A673 (cell line): ENCODE data around the gene MYLK3. TPM values are rescaled to one million over a fixed set of nuclear protein-coding genes. Genes with fewer than 3 reads are reported as not detected.

ENCODE experiments used
- BruUV-seq: library from RNA; stranded (reverse); fragments of 400-500 nt; replicated peaks from 2 replicates; lab custom pipeline; 2021; lab: Mats Ljungman, UMichigan
- CTCF ChIA-PET: fragments of 300-600 bp; sonication (Branson Sonifier 250); formaldehyde crosslinking; loops from one replicate; lab custom pipeline; 2022; ENCODE audit warnings: antibody characterized with exemption; lab: Charles Lee
- POLR2A ChIA-PET: fragments of 300-600 bp; sonication (Branson Sonifier 250); formaldehyde crosslinking; loops from one replicate; lab custom pipeline; 2022; ENCODE audit warnings: antibody characterized with exemption; ENCODE audit not compliant: low non-redundant PET; lab: Charles Lee
- DNase-seq: peaks from one replicate; pipeline ENCODE4 v3.0.0-alpha.2; 2015; ENCODE audit warnings: low spot score
- H3K27ac ChIP-seq: fragments of 200-600 bp; sonication (generic); 2 replicates; pipeline ENCODE4 v1.5.1; 2016; ENCODE audit warnings: mixed run types, low read depth, mild to moderate bottlenecking, mixed read lengths, antibody characterized with exemption, low read length; ENCODE audit not compliant: poor library complexity, severe bottlenecking
- H3K27me3 ChIP-seq: fragments of 200-600 bp; sonication (generic); replicated peaks from 2 replicates; pipeline ENCODE4 v1.6.1; 2017; ENCODE audit warnings: mixed run types, low read depth, mild to moderate bottlenecking, mixed read lengths, antibody characterized with exemption, low read length; ENCODE audit not compliant: insufficient read depth, poor library complexity
- H3K36me3 ChIP-seq: fragments of 200-600 bp; sonication (generic); 2 replicates; pipeline ENCODE4 v1.6.1; 2016; ENCODE audit warnings: mixed run types, mild to moderate bottlenecking, mixed read lengths, antibody characterized with exemption, low read length; ENCODE audit not compliant: insufficient read depth, poor library complexity, severe bottlenecking
- H3K4me1 ChIP-seq: fragments of 200-600 bp; sonication (generic); 2 replicates; pipeline ENCODE4 v1.6.1; 2017; ENCODE audit warnings: mixed run types, mild to moderate bottlenecking, mixed read lengths, antibody characterized with exemption, low read length; ENCODE audit not compliant: insufficient read depth, poor library complexity, severe bottlenecking
- H3K4me3 ChIP-seq: fragments of 200-600 bp; sonication (generic); 2 replicates; pipeline ENCODE4 v1.5.1; 2016; ENCODE audit warnings: low read depth, mixed run types, mild to moderate bottlenecking, mixed read lengths, low read length; ENCODE audit not compliant: poor library complexity, severe bottlenecking
- H3K9me3 ChIP-seq: fragments of 200-600 bp; sonication (generic); 2 replicates; pipeline ENCODE4 v1.6.1; 2016; ENCODE audit warnings: mixed run types, low read depth, mild to moderate bottlenecking, mixed read lengths, antibody characterized with exemption, low read length; ENCODE audit not compliant: poor library complexity, severe bottlenecking
- CTCF ChIP-seq: fragments of 300-800, 200-600 bp; sonication (generic); conservative IDR thresholded peaks from 2 replicates; pipeline ENCODE4 v1.5.1; 2017; ENCODE audit warnings: low read depth, mild to moderate bottlenecking, antibody characterized with exemption, low read length, moderate library complexity, mixed read lengths
- EZH2 ChIP-seq: fragments of 200-600 bp; sonication (generic); IDR thresholded peaks from 2 replicates; pipeline ENCODE4 v1.6.1; 2017; ENCODE audit warnings: borderline replicate concordance, low read depth, mild to moderate bottlenecking, mixed read lengths, antibody characterized with exemption, low read length; ENCODE audit not compliant: poor library complexity, severe bottlenecking
- intact Hi-C: fragments of 100-400 bp; cut with micrococcal nuclease; formaldehyde crosslinking; loops from one replicate; pipeline ENCODE4 v1.10.0; 2022; ENCODE audit not compliant: unreplicated experiment
- total RNA-seq: library from RNA; stranded (reverse); gene quantifications from 2 replicates; pipeline ENCODE4 v1.2.3, GENCODE V29; 2021

Gene MYLK3
- total RNA-seq, 1 experiment from 2014 or later = 0.77 TPM

DNA sequence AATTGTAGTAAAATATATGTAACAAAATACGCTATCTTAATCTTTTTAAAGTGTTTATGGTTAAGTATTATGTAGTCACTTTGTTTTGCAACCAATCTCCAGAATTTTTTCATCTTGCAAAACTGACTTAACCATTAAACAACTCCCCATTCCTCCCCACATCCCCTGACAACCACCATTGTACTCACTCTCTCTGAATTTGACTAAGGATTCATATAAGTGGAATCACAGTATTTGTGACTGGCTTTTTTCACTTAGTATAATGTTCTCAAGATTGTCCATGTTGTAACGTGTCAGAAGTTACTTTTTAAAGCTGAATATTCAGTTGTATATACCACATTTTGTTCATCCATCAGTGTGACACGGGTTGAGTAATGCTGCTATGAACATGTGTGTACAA is 48.1 kb downstream of the MYLK3 start:
- Histone ChIP-seq H3K27ac (no peak overlapping the region), H3K36me3 (peaks cover 37% of the 10 kb centered on the region), H3K4me3 (no peak overlapping the region), H3K27me3 (no peaks in the 10 kb centered on the region), H3K4me1 (no peaks in the 10 kb centered on the region), H3K9me3 (no peaks in the 10 kb centered on the region)
- DNase-seq = no peak
- ChIA-PET CTCF (no interaction called here), POLR2A (no interaction called here)
- intact Hi-C loops = no loop called here
- TF ChIP-seq CTCF = no peak
- TF ChIP-seq EZH2 = no peak
- no TSS peak for BruUV-seq

- no peak for TF ChIP-seq EZH2
- DNase-seq = no peak
- Histone ChIP-seq H3K4me1 (no peaks in the 10 kb centered on the region), H3K4me3 (no peak overlapping the region), H3K36me3 (peaks cover 57% of the 10 kb centered on the region), H3K27me3 (no peaks in the 10 kb centered on the region), H3K9me3 (no peaks in the 10 kb centered on the region), H3K27ac (no peak overlapping the region)
- CTCF ChIA-PET = no interaction called here
- BruUV-seq = no TSS peak
- intact Hi-C loops = no loop called here
- POLR2A ChIA-PET = interaction anchor here (0.7 kb wide), 1 partner anchor 106 kb away, joined by 3 read pairs; no protein-coding TSS in a partner anchor
Observed at GRCh38 chr16:46696957-46697356, 51.2 kb downstream of the MYLK3 start.

- H3K27me3 ChIP-seq = no peaks in the 10 kb centered on the region
- no peak overlapping the region for H3K4me3 ChIP-seq
- intact Hi-C loops = no loop called here
- H3K36me3 ChIP-seq = peaks cover 66% of the 10 kb centered on the region
- no peaks in the 10 kb centered on the region for H3K9me3 ChIP-seq
- H3K4me1 ChIP-seq = peaks cover 5% of the 10 kb centered on the region
- POLR2A ChIA-PET = no interaction called here
- TF ChIP-seq CTCF = no peak
- no peak for TF ChIP-seq EZH2
- BruUV-seq = no TSS peak
- DNase-seq = no peak
- CTCF ChIA-PET = interaction anchor here (0.6 kb wide), 1 partner anchor 140 kb away, joined by 5 read pairs; no protein-coding TSS in a partner anchor
- H3K27ac ChIP-seq = no peak overlapping the region
Observed at GRCh38 chr16:46695937-46696336, 52.2 kb downstream of the MYLK3 start.

DNA sequence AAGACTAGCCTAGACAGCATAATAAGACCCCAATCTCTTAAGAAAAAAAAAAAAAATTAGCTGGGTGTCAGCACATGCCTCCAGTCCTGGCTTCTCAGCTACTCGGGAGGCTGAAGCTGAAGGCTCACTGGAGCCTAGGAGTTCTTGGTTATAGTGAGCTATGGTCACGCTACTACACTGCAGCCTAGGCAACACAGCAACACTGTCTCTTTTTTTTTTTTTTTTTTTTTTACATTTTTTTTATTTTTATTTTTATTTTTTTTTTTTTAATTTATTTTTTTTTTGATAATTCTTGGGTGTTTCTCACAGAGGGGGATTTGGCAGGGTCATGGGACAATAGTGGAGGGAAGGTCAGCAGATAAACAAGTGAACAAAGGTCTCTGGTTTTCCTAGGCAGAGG is 54.5 kb downstream of the MYLK3 start:
- TF ChIP-seq EZH2 (no peak), CTCF (no peak)
- Histone ChIP-seq H3K36me3 (peaks cover 67% of the 10 kb centered on the region), H3K4me3 (no peak overlapping the region), H3K27ac (no peak overlapping the region), H3K4me1 (peaks cover 5% of the 10 kb centered on the region), H3K27me3 (no peaks in the 10 kb centered on the region), H3K9me3 (no peaks in the 10 kb centered on the region)
- DNase-seq = no peak
- BruUV-seq = no TSS peak
- ChIA-PET POLR2A (interaction anchor here (0.7 kb wide), 1 partner anchor 16 kb away, joined by 8 read pairs; no protein-coding TSS in a partner anchor), CTCF (no interaction called here)
- intact Hi-C loops = no loop called here
